Parathyroid adenoma (tissue), 2 donors: ENCODE results near the gene CYTL1.
"Not testable (repeated sequence)": the region's sequence is repeated elsewhere in the genome, so short reads cannot be mapped to it uniquely, and the experiment has no call there.

Source experiments
- H2AFZ ChIP-seq: fragments of 300-600 bp; sonication (generic); one replicate; pipeline ENCODE4 v1.7.0; 2017; ENCODE audit warnings: antibody characterized with exemption, mild to moderate bottlenecking
- H3K27ac ChIP-seq: fragments of 300-600 bp; sonication (generic); one replicate; pipeline ENCODE4 v1.7.0; 2017
- H3K27me3 ChIP-seq: fragments of 300-600 bp; sonication (generic); one replicate; pipeline ENCODE4 v1.7.0; 2017; ENCODE audit warnings: low read length; ENCODE audit not compliant: control insufficient read depth, insufficient read depth
- H3K36me3 ChIP-seq: fragments of 300-600 bp; sonication (generic); one replicate; pipeline ENCODE4 v1.7.0; 2017; ENCODE audit warnings: low read length; ENCODE audit not compliant: control insufficient read depth, insufficient read depth
- H3K4me1 ChIP-seq: fragments of 300-600 bp; sonication (generic); one replicate; pipeline ENCODE4 v1.7.0; 2017; ENCODE audit warnings: control low read depth
- H3K4me2 ChIP-seq: fragments of 300-600 bp; sonication (generic); one replicate; pipeline ENCODE4 v1.7.0; 2017; ENCODE audit warnings: low read length
- H3K4me3 ChIP-seq: fragments of 300-600 bp; sonication (generic); one replicate; pipeline ENCODE4 v1.7.0; 2017; ENCODE audit warnings: low read depth, low read length
- H3K79me2 ChIP-seq: fragments of 300-600 bp; sonication (generic); one replicate; pipeline ENCODE4 v1.7.0; 2017; ENCODE audit warnings: control low read depth
- H3K9ac ChIP-seq: fragments of 300-600 bp; sonication (generic); one replicate; pipeline ENCODE4 v1.7.0; 2017; ENCODE audit warnings: mild to moderate bottlenecking
- H3K9me3 ChIP-seq: fragments of 300-600 bp; sonication (generic); one replicate; pipeline ENCODE4 v1.7.0; 2017; ENCODE audit warnings: low read length; ENCODE audit not compliant: control insufficient read depth
- CTCF ChIP-seq: fragments of 300-600 bp; sonication (generic); IDR thresholded peaks from one replicate; pipeline ENCODE4 v1.7.0; 2017; ENCODE audit warnings: antibody characterized with exemption, mild to moderate bottlenecking
- donor health status: primary hyperparathyroidism.

Gene CYTL1

GRCh38 chr4:5009796-5010195, 9.5 kb downstream of the CYTL1 start:
- Histone ChIP-seq H3K9me3 (no peaks in the 10 kb centered on the region), H3K4me3 (no peak overlapping the region), H3K4me2 (no peak overlapping the region), H3K4me1 (no peaks in the 10 kb centered on the region), H3K79me2 (no peaks in the 10 kb centered on the region), H3K27me3 (no peaks in the 10 kb centered on the region), H3K9ac (no peak overlapping the region), H3K36me3 (no peaks in the 10 kb centered on the region), H2AFZ (no peak overlapping the region), H3K27ac (no peak overlapping the region)
- no peak for TF ChIP-seq CTCF

- H3K9ac ChIP-seq, H3K4me3 ChIP-seq, H3K36me3 ChIP-seq, H3K27ac ChIP-seq, H3K4me2 ChIP-seq, H3K9me3 ChIP-seq, H3K27me3 ChIP-seq, H2AFZ ChIP-seq, H3K79me2 ChIP-seq, H3K4me1 ChIP-seq: not testable (repeated sequence)
Observed at GRCh38 chr4:5006932-5007331, 12.3 kb downstream of the CYTL1 start.

- Histone ChIP-seq H3K79me2 (no peaks in the 10 kb centered on the region), H3K4me2 (no peak overlapping the region), H2AFZ (no peak overlapping the region), H3K27me3 (no peaks in the 10 kb centered on the region), H3K9ac (no peak overlapping the region), H3K27ac (no peak overlapping the region), H3K36me3 (no peaks in the 10 kb centered on the region), H3K9me3 (no peaks in the 10 kb centered on the region), H3K4me1 (no peaks in the 10 kb centered on the region), H3K4me3 (no peak overlapping the region)
- TF ChIP-seq CTCF, result no peak
Observed at GRCh38 chr4:5004496-5004895, 14.8 kb downstream of the CYTL1 start.

- H3K79me2 ChIP-seq, result no peaks in the 10 kb centered on the region
- no peak overlapping the region for H3K4me2 ChIP-seq
- H3K4me1 ChIP-seq, result no peaks in the 10 kb centered on the region
- no peaks in the 10 kb centered on the region for H3K9me3 ChIP-seq
- no peak overlapping the region for H2AFZ ChIP-seq
- no peaks in the 10 kb centered on the region for H3K36me3 ChIP-seq
- H3K4me3 ChIP-seq, result no peak overlapping the region
- H3K9ac ChIP-seq, result no peak overlapping the region
- H3K27ac ChIP-seq, result no peak overlapping the region
- TF ChIP-seq CTCF, result no peak
- H3K27me3 ChIP-seq, result no peaks in the 10 kb centered on the region
Observed at GRCh38 chr4:5003918-5004317, 15.3 kb downstream of the CYTL1 start.

GRCh38 chr4:5003372-5003857, 15.8 kb downstream of the CYTL1 start:
- Histone ChIP-seq H3K4me2 (no peak overlapping the region), H3K27me3 (no peaks in the 10 kb centered on the region), H2AFZ (no peak overlapping the region), H3K36me3 (no peaks in the 10 kb centered on the region), H3K79me2 (no peaks in the 10 kb centered on the region), H3K9me3 (no peaks in the 10 kb centered on the region), H3K9ac (no peak overlapping the region), H3K4me3 (no peak overlapping the region), H3K27ac (no peak overlapping the region), H3K4me1 (no peaks in the 10 kb centered on the region)
- TF ChIP-seq CTCF, result no peak

GRCh38 chr4:5001641-5002040, 17.6 kb downstream of the CYTL1 start:
- not testable (repeated sequence) for H3K9me3 ChIP-seq, H3K79me2 ChIP-seq, H3K4me2 ChIP-seq, H3K4me1 ChIP-seq, H3K27ac ChIP-seq, H3K36me3 ChIP-seq, H3K9ac ChIP-seq, H3K4me3 ChIP-seq, H3K27me3 ChIP-seq, H2AFZ ChIP-seq

GRCh38 chr4:4996935-4997334, 22.3 kb downstream of the CYTL1 start:
- H3K4me2 ChIP-seq, H3K9ac ChIP-seq, H2AFZ ChIP-seq, H3K27me3 ChIP-seq, H3K4me3 ChIP-seq, H3K36me3 ChIP-seq, H3K79me2 ChIP-seq, H3K9me3 ChIP-seq, H3K4me1 ChIP-seq, H3K27ac ChIP-seq: not testable (repeated sequence)
